Colonic mucosa (tissue), 4 donors: ENCODE measurements around the gene NPSR1. TPM values are rescaled to one million over a fixed set of nuclear protein-coding genes. Genes with fewer than 3 reads are reported as not detected.

Source experiments
- DNase-seq: peaks from one replicate; pipeline ENCODE4 v3.0.0-alpha.2; 2020
- H3K27ac ChIP-seq: fragments of 200-600 bp; one replicate; pipeline ENCODE4 v1.8.0; 2021
- H3K27me3 ChIP-seq: fragments of 200-600 bp; one replicate; pipeline ENCODE4 v1.8.0; 2021
- H3K36me3 ChIP-seq: fragments of 200-600 bp; one replicate; pipeline ENCODE4 v1.8.0; 2021
- H3K4me1 ChIP-seq: fragments of 200-600 bp; one replicate; pipeline ENCODE4 v1.8.0; 2021; ENCODE audit warnings: mild to moderate bottlenecking
- H3K4me3 ChIP-seq: fragments of 200-600 bp; one replicate; pipeline ENCODE4 v1.8.0; 2021
- H3K9ac ChIP-seq, 2 donors: one replicate each; pipeline ENCODE4 v1.7.0; 2013; ENCODE audit warnings: control low read depth in 2 of 2, low read depth in 2 of 2, low read length in 2 of 2
- H3K9me3 ChIP-seq: fragments of 200-600 bp; one replicate; pipeline ENCODE4 v1.8.0; 2021
- intact Hi-C: fragments of 100-400 bp; cut with DNase I; formaldehyde crosslinking; loops from one replicate; pipeline ENCODE4 v1.14.1; 2022
- total RNA-seq, 2 donors: library from RNA; stranded (reverse); fragmentation: NEBNext Ultra II Directional in 1 of 2; extraction: Animal tissue kit (Norgen Biotek cat#: 25700) in 1 of 2; gene quantifications; one replicate each; pipeline ENCODE4 v1.2.1, GENCODE V29; 2021
- TF ChIP-seq, protein P1 (sequence below): fragments of 200-600 bp; IDR thresholded peaks from one replicate; pipeline ENCODE4 v1.8.0; 2022; ENCODE audit warnings: antibody characterized with exemption, mild to moderate bottlenecking
- donor health status: healthy.
- donor health status: DM: no; HTN: no; CAD: no.
- donor health status: DM: no; HTN: no; CAD: no.

NPSR1 gene
- total RNA-seq, 2 donors from 2014 or later = 1.0 TPM; not detected in 1

DNA sequence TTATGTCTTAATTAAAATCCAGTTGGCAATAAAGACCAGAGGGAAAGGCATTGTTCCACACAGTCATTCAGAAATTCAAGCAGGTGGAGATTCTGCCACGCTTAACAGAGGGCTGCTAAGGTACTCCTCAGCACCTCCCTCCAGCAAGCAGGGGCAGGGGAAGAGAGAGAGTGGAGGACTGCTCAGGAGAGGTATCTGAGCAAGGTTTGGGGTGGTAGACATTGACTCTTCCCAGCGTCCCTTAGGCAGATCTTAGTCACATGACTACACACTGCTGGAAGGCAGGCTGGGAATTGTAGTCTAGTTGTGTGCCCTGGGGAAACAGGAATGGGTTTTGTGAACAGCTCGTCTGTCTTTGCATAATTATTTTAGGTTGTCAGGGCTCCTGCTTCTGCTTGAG, 181.6 kb downstream of the NPSR1 start:
- H3K27me3 ChIP-seq = no peaks in the 10 kb centered on the region
- no peak for DNase-seq
- no peak overlapping the region for H3K9ac ChIP-seq
- H3K4me1 ChIP-seq = no peaks in the 10 kb centered on the region
- TF ChIP-seq, protein P1, sequence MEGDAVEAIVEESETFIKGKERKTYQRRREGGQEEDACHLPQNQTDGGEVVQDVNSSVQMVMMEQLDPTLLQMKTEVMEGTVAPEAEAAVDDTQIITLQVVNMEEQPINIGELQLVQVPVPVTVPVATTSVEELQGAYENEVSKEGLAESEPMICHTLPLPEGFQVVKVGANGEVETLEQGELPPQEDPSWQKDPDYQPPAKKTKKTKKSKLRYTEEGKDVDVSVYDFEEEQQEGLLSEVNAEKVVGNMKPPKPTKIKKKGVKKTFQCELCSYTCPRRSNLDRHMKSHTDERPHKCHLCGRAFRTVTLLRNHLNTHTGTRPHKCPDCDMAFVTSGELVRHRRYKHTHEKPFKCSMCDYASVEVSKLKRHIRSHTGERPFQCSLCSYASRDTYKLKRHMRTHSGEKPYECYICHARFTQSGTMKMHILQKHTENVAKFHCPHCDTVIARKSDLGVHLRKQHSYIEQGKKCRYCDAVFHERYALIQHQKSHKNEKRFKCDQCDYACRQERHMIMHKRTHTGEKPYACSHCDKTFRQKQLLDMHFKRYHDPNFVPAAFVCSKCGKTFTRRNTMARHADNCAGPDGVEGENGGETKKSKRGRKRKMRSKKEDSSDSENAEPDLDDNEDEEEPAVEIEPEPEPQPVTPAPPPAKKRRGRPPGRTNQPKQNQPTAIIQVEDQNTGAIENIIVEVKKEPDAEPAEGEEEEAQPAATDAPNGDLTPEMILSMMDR = no peak
- intact Hi-C loops = no loop called here
- no peaks in the 10 kb centered on the region for H3K36me3 ChIP-seq
- H3K9me3 ChIP-seq = no peaks in the 10 kb centered on the region
- H3K27ac ChIP-seq = no peak overlapping the region
- H3K4me3 ChIP-seq = no peak overlapping the region

DNA sequence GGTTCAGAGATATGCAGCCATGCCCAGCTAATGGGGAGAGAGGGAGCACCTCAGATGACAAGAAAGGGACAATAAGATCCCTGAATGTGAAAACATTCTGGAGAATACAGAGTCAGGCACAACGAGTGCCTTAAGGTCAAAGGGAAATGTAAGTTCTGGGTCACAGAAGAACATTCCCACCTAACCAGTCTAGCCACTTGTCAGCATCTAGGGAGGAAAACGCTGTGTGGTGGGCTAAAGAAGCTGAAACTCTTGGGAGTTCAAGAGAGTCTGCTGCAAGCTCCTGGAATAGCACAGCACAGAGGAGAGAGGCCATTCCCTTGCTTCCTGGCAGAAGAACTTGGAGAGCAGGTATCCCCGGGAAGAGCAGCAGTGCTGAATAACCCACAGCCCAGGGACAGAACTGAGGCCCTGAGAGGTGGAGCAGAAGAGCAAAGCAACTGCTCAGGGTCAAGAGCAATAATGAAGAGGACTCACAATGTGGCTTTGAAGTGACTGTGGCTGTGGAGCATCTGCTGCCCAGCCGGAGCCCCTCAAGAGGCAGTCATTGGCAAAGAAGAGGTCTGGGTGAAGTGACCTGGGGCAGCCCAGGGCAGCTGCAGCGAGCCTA, 182.3 kb downstream of the NPSR1 start:
- H3K4me1 ChIP-seq = no peaks in the 10 kb centered on the region
- no peak for DNase-seq
- H3K4me3 ChIP-seq = no peak overlapping the region
- no peak overlapping the region for H3K9ac ChIP-seq
- no peaks in the 10 kb centered on the region for H3K27me3 ChIP-seq
- no peaks in the 10 kb centered on the region for H3K36me3 ChIP-seq
- no peaks in the 10 kb centered on the region for H3K9me3 ChIP-seq
- TF ChIP-seq, protein P1 = no peak
- no peak overlapping the region for H3K27ac ChIP-seq
- intact Hi-C loops = no loop called here

DNA sequence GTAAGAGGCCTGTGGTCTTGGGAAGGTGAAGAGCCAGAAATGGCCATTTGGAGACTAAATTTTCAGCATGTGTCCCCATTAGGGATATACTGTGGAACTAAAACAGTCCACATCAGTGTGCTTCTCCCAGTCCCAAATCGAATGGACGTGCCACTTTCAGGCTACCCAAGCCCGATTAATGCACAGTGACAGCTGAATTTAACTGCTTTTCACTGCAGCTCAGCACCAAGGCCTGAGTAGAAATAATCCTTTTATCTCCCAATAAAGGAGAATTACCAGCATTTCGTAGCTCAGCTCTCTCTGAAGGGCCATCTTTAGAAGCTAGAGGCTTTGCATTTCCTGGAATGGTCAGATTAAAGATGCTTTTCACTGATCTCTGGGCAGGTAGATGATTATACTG, 183.3 kb downstream of the NPSR1 start:
- no peak overlapping the region for H3K9ac ChIP-seq
- H3K27ac ChIP-seq = no peak overlapping the region
- H3K4me3 ChIP-seq = no peak overlapping the region
- no peaks in the 10 kb centered on the region for H3K36me3 ChIP-seq
- H3K27me3 ChIP-seq = no peaks in the 10 kb centered on the region
- intact Hi-C loops = no loop called here
- H3K4me1 ChIP-seq = no peaks in the 10 kb centered on the region
- no peak for DNase-seq
- H3K9me3 ChIP-seq = no peaks in the 10 kb centered on the region
- TF ChIP-seq, protein P1 = no peak

DNA sequence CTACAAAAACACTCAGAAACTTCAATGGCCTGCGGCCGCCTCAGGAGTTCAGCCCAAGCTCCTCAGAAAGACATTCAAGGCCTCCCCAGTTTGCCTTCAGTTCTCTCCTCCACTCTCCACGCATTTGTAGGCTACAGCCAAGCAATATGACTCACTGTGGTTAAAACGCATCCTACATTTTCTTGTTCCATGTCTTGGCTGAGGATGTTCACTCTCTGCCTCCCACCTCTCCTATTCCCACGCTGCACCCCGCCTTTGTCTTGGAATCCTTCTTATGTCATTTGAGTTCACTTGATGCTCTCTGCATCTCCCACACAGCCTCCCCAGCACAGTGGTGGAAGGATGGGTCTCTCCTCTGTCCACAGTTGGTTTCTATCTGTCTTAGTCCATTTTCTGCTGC, 184.8 kb downstream of the NPSR1 start:
- no peaks in the 10 kb centered on the region for H3K4me1 ChIP-seq
- TF ChIP-seq, protein P1 = no peak
- H3K9ac ChIP-seq = no peak overlapping the region
- H3K9me3 ChIP-seq = no peaks in the 10 kb centered on the region
- intact Hi-C loops = no loop called here
- H3K4me3 ChIP-seq = no peak overlapping the region
- no peaks in the 10 kb centered on the region for H3K36me3 ChIP-seq
- DNase-seq = no peak
- no peak overlapping the region for H3K27ac ChIP-seq
- no peaks in the 10 kb centered on the region for H3K27me3 ChIP-seq

DNA sequence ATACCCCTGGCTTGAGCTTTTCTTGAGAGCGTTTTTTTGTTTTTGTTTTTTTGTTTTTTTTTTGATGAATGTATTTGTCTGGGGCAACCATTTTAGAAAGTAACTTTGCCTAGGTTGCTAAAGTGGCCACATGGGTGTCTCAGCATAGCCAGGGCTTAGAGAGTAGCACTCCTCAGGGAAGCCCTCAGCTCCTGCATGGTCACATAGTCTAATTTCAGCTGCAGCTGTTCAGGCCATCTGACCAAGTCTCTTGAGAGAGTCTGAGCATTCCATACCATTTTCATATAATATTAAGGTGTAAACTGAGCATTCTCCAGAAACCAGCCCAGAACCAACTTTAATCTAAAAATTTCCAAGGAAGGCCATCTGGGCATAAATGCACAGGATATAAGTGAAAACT, 186.4 kb downstream of the NPSR1 start:
- intact Hi-C loops = no loop called here
- no peak overlapping the region for H3K4me3 ChIP-seq
- TF ChIP-seq, protein P1 = no peak

More for the DNA sequence above, 186.4 kb downstream of the NPSR1 start:
- DNase-seq = no peak
- Histone ChIP-seq H3K9me3 (no peaks in the 10 kb centered on the region), H3K36me3 (no peaks in the 10 kb centered on the region), H3K4me1 (no peaks in the 10 kb centered on the region), H3K27ac (no peak overlapping the region), H3K9ac (no peak overlapping the region), H3K27me3 (no peaks in the 10 kb centered on the region)
